HepG2 (cell line): ENCODE measurements around the gene KIF2C. TPM values are rescaled to one million over a fixed set of nuclear protein-coding genes. Genes with fewer than 3 reads are reported as not detected.

ENCODE experiments used
- FOSL2 ChIP-seq: sonication (generic); formaldehyde crosslinking; IDR thresholded peaks from 2 replicates; pipeline ENCODE4 v1.4.0; 2020; ENCODE audit warnings: missing genetic modification reagents
- HMGA1 ChIP-seq: sonication (generic); formaldehyde crosslinking; conservative IDR thresholded peaks from 2 replicates; pipeline ENCODE4 v1.4.0; 2020; ENCODE audit warnings: missing genetic modification reagents
- KDM6A ChIP-seq: IDR thresholded peaks from 2 replicates; pipeline ENCODE4 v1.6.1; 2016; ENCODE audit warnings: low read depth
- KLF11 ChIP-seq: IDR thresholded peaks from 2 replicates; pipeline ENCODE4 v1.6.1; 2016; ENCODE audit warnings: missing compliant biosample characterization
- MAFF ChIP-seq: IDR thresholded peaks from 2 replicates; pipeline ENCODE4 v1.6.1; 2011; ENCODE audit warnings: low read depth, low read length, improper control_type of control experiment
- NONO ChIP-seq, 2 experiments: fragments of 450-650 bp in 1 of 2; sonication (generic) in 1 of 2; formaldehyde crosslinking in 1 of 2; IDR thresholded peaks in 1 of 2; conservative IDR thresholded peaks in 1 of 2; 2 replicates each; pipeline versions ENCODE4 v1.6.1 to v1.8.0; 2017 to 2022; ENCODE audit warnings: mild to moderate bottlenecking in 1 of 2, missing genetic modification reagents in 1 of 2, moderate library complexity in 1 of 2
- PAX8 ChIP-seq: sonication (generic); formaldehyde crosslinking; IDR thresholded peaks from 2 replicates; pipeline ENCODE4 v1.8.0; 2022; ENCODE audit warnings: mild to moderate bottlenecking, missing genetic modification reagents, borderline replicate concordance
- SCMH1 ChIP-seq: sonication (generic); formaldehyde crosslinking; IDR thresholded peaks from 2 replicates; pipeline ENCODE4 v1.9.0; 2021; ENCODE audit warnings: missing genetic modification reagents, mild to moderate bottlenecking, borderline replicate concordance
- YEATS2 ChIP-seq: sonication (generic); formaldehyde crosslinking; IDR thresholded peaks from 2 replicates; pipeline ENCODE4 v1.4.0; 2020; ENCODE audit warnings: missing genetic modification reagents, borderline replicate concordance
- YY1 ChIP-seq: IDR thresholded peaks from 2 replicates; pipeline ENCODE4 v1.6.1; 2011; ENCODE audit warnings: low read length, low read depth, moderate library complexity, mild to moderate bottlenecking; ENCODE audit not compliant: insufficient read depth, insufficient replicate concordance
- ZBTB49 ChIP-seq: sonication (generic); formaldehyde crosslinking; IDR thresholded peaks from 2 replicates; pipeline ENCODE4 v1.4.0; 2020; ENCODE audit warnings: missing genetic modification reagents, borderline replicate concordance
- ZEB1 ChIP-seq: IDR thresholded peaks from 2 replicates; pipeline ENCODE4 v1.6.1; 2012; ENCODE audit warnings: mild to moderate bottlenecking, low read depth, inconsistent platforms; ENCODE audit not compliant: insufficient replicate concordance
- ZFAT ChIP-seq: sonication (generic); formaldehyde crosslinking; conservative IDR thresholded peaks from 2 replicates; pipeline ENCODE4 v1.8.1; 2023; ENCODE audit warnings: missing genetic modification reagents, inconsistent platforms
- ZFP36L2 ChIP-seq: sonication (generic); formaldehyde crosslinking; IDR thresholded peaks from 2 replicates; pipeline ENCODE4 v1.4.0; 2020; ENCODE audit warnings: missing genetic modification reagents
- ZNF34 ChIP-seq: sonication (generic); formaldehyde crosslinking; IDR thresholded peaks from 2 replicates; pipeline ENCODE4 v1.4.0; 2020; ENCODE audit warnings: mild to moderate bottlenecking, missing genetic modification reagents, borderline replicate concordance
- polyA plus RNA-seq, 8 experiments: library from polyadenylated mRNA; depleted of rRNA in 3 of 8; stranded (reverse) in 7 of 8; unstranded in 1 of 8; fragments of >200 nt; fragmentation: Illumina TruSeq in 4 of 8; extraction: Trizol in 4 of 8; gene quantifications; 2 replicates each; pipeline versions ENCODE4 v1.2.1 to v1.2.3, GENCODE V29; 2011 to 2016; ENCODE audit warnings: low read depth in 4 of 8, missing spikeins in 1 of 8, mixed read lengths in 1 of 8; ENCODE audit not compliant: insufficient read depth in 1 of 8
- total RNA-seq, 5 experiments: library from RNA; depleted of rRNA; stranded (reverse); fragments of >200 nt; fragmentation: Illumina TruSeq; extraction: Trizol; gene quantifications; 2 replicates each; pipeline ENCODE4 v1.2.3, GENCODE V29; 2016; ENCODE audit warnings: low read depth in 1 of 5
- TF ChIP-seq, protein P1 (sequence below): sonication (generic); formaldehyde crosslinking; conservative IDR thresholded peaks from 2 replicates; pipeline ENCODE4 v1.5.0; 2020; ENCODE audit warnings: missing genetic modification reagents
- TF ChIP-seq, protein P2 (sequence below): sonication (generic); formaldehyde crosslinking; IDR thresholded peaks from 2 replicates; pipeline ENCODE4 v1.4.0; 2020; ENCODE audit warnings: missing genetic modification reagents
- TF ChIP-seq, protein P3 (sequence below): sonication (generic); formaldehyde crosslinking; IDR thresholded peaks from 2 replicates; pipeline ENCODE4 v1.4.0; 2020; ENCODE audit warnings: missing genetic modification reagents; ENCODE audit errors: not compliant biosample characterization

The KIF2C gene
- total and polyA plus RNA-seq, 2 of the 13 experiments (the other 11 are each of a cell fraction or from before 2014, with no cell fraction given), result 29.7 to 53.7 TPM

DNA sequence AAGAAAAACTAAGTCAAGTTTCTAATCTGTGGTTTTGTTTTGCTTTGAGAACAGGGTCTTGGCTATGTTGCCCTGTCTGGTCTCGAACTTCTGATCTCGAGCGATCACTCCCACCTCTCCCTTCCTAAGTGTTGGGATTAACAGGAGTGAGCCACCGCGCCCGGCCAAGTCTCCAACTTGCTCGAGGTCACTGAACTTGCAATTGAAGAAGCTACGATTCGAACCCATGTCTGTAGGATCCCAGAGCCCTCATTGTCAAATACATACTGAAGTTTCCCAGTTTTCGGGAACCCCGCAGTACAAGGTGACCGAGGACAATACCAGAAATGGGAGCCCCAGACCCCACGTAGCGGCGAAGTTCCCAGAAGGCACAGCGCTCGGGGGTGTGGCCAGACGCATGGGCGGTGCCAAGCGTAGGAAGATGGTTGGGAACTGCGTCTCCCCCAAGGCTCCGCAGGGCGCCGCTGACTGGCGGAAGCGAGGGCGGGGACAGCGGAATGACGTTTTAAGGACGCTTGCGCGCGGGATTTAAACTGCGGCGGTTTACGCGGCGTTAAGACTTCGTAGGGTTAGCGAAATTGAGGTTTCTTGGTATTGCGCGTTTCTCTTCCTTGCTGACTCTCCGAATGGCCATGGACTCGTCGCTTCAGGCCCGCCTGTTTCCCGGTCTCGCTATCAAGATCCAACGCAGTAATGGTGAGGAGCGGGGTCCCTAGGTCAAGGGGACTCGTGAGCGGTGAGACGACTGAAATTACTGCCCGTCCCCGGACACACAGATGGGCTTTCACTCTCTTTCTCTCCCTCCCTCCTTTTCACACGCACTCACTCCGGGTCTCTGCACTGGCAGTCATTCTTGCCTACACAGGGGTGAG, at the start of gene KIF2C (continued):
- TF ChIP-seq NONO (IDR thresholded peaks at IDR 0.05) (no peak), NONO (CRISPR knock-in tag; conservative IDR thresholded peaks at IDR 0.05) (peak; percentile 32; the same call in 1 of the 2 replicates), ZNF34 (CRISPR knock-in tag) (no peak), FOSL2 (peak; percentile 38; the same call in 1 of the 2 replicates), MAFF (no peak), YY1 (peak; percentile 69), HMGA1 (CRISPR knock-in tag) (no peak), ZEB1 (no peak), ZFAT (CRISPR knock-in tag) (no peak), ZFP36L2 (CRISPR knock-in tag) (no peak), SCMH1 (CRISPR knock-in tag) (no peak), KDM6A (CRISPR knock-in tag) (no peak), KLF11 (CRISPR knock-in tag) (peak; percentile 93), PAX8 (CRISPR knock-in tag) (no peak), ZBTB49 (CRISPR knock-in tag) (no peak), YEATS2 (CRISPR knock-in tag) (peak; percentile 85; the same call in 1 of the 2 replicates)
- TF ChIP-seq, protein P1, sequence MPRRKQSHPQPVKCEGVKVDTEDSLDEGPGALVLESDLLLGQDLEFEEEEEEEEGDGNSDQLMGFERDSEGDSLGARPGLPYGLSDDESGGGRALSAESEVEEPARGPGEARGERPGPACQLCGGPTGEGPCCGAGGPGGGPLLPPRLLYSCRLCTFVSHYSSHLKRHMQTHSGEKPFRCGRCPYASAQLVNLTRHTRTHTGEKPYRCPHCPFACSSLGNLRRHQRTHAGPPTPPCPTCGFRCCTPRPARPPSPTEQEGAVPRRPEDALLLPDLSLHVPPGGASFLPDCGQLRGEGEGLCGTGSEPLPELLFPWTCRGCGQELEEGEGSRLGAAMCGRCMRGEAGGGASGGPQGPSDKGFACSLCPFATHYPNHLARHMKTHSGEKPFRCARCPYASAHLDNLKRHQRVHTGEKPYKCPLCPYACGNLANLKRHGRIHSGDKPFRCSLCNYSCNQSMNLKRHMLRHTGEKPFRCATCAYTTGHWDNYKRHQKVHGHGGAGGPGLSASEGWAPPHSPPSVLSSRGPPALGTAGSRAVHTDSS (CRISPR knock-in tag), result no peak
- TF ChIP-seq, protein P2, sequence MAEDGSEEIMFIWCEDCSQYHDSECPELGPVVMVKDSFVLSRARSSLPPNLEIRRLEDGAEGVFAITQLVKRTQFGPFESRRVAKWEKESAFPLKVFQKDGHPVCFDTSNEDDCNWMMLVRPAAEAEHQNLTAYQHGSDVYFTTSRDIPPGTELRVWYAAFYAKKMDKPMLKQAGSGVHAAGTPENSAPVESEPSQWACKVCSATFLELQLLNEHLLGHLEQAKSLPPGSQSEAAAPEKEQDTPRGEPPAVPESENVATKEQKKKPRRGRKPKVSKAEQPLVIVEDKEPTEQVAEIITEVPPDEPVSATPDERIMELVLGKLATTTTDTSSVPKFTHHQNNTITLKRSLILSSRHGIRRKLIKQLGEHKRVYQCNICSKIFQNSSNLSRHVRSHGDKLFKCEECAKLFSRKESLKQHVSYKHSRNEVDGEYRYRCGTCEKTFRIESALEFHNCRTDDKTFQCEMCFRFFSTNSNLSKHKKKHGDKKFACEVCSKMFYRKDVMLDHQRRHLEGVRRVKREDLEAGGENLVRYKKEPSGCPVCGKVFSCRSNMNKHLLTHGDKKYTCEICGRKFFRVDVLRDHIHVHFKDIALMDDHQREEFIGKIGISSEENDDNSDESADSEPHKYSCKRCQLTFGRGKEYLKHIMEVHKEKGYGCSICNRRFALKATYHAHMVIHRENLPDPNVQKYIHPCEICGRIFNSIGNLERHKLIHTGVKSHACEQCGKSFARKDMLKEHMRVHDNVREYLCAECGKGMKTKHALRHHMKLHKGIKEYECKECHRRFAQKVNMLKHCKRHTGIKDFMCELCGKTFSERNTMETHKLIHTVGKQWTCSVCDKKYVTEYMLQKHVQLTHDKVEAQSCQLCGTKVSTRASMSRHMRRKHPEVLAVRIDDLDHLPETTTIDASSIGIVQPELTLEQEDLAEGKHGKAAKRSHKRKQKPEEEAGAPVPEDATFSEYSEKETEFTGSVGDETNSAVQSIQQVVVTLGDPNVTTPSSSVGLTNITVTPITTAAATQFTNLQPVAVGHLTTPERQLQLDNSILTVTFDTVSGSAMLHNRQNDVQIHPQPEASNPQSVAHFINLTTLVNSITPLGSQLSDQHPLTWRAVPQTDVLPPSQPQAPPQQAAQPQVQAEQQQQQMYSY (CRISPR knock-in tag), result no peak
- TF ChIP-seq, protein P3, sequence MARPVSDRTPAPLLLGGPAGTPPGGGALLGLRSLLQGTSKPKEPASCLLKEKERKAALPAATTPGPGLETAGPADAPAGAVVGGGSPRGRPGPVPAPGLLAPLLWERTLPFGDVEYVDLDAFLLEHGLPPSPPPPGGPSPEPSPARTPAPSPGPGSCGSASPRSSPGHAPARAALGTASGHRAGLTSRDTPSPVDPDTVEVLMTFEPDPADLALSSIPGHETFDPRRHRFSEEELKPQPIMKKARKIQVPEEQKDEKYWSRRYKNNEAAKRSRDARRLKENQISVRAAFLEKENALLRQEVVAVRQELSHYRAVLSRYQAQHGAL (CRISPR knock-in tag), result peak; percentile 16
